ENCODE data around the gene BCAS3.

Gene BCAS3

GRCh38 chr17:61419496-61420046 is 741.9 kb downstream of the BCAS3 start:
- H3K4me3 ChIP-seq (ENCODE audit: low read depth, low read length): no peak overlapping the region
- no peak for DNase-seq (ENCODE audit: low read depth)
- no peak for TF ChIP-seq CTCF (IDR thresholded peaks at IDR 0.05; ENCODE audit: insufficient read depth, low read depth, low read length, missing control alignments)

- DNase-seq (ENCODE audit: low read depth): no peak
- no peak overlapping the region for H3K4me3 ChIP-seq (ENCODE audit: low read depth, low read length)
- no peak for TF ChIP-seq CTCF (IDR thresholded peaks at IDR 0.05; ENCODE audit: insufficient read depth, low read depth, low read length, missing control alignments)
Observed at GRCh38 chr17:61420052-61420451, 742.4 kb downstream of the BCAS3 start.

GRCh38 chr17:61420745-61421398 is 743.2 kb downstream of the BCAS3 start:
- no peak for TF ChIP-seq CTCF (IDR thresholded peaks at IDR 0.05; ENCODE audit: insufficient read depth, low read depth, low read length, missing control alignments)
- H3K4me3 ChIP-seq (ENCODE audit: low read depth, low read length): no peak overlapping the region
- DNase-seq (ENCODE audit: low read depth): no peak

- DNase-seq (ENCODE audit: low read depth): no peak
- no peak overlapping the region for H3K4me3 ChIP-seq (ENCODE audit: low read depth, low read length)
- no peak for TF ChIP-seq CTCF (IDR thresholded peaks at IDR 0.05; ENCODE audit: insufficient read depth, low read depth, low read length, missing control alignments)
Observed at GRCh38 chr17:61421460-61421859, 743.8 kb downstream of the BCAS3 start.

- DNase-seq (ENCODE audit: low read depth): no peak
- no peak for TF ChIP-seq CTCF (IDR thresholded peaks at IDR 0.05; ENCODE audit: insufficient read depth, low read depth, low read length, missing control alignments)
- H3K4me3 ChIP-seq (ENCODE audit: low read depth, low read length): no peak overlapping the region
Observed at GRCh38 chr17:61422116-61422799, 744.6 kb downstream of the BCAS3 start.

GRCh38 chr17:61422869-61423268 is 745.2 kb downstream of the BCAS3 start:
- TF ChIP-seq CTCF (IDR thresholded peaks at IDR 0.05; ENCODE audit: insufficient read depth, low read depth, low read length, missing control alignments): no peak
- H3K4me3 ChIP-seq (ENCODE audit: low read depth, low read length): no peak overlapping the region
- no peak for DNase-seq (ENCODE audit: low read depth)

Data from GM12865 (cell line).